NT2/D1 (cell line): ENCODE data around the gene HSF2.

Source experiments
- DNase-seq: peaks from one replicate; pipeline ENCODE4 v3.0.0-alpha.2; 2011; ENCODE audit warnings: low read depth, low spot score
- H3K27me3 ChIP-seq: 2 replicates; pipeline ENCODE4 v1.6.0; 2011; ENCODE audit warnings: mild to moderate bottlenecking; ENCODE audit not compliant: insufficient read length, insufficient read depth
- H3K36me3 ChIP-seq: 2 replicates; pipeline ENCODE4 v1.6.1; 2011; ENCODE audit warnings: mild to moderate bottlenecking, low read length, mixed read lengths; ENCODE audit not compliant: insufficient read depth, insufficient read length
- H3K4me1 ChIP-seq: 2 replicates; pipeline ENCODE4 v1.5.1; 2011; ENCODE audit not compliant: insufficient read depth, insufficient read length
- H3K4me3 ChIP-seq: 2 replicates; pipeline ENCODE4 v1.5.1; 2011; ENCODE audit warnings: low read depth; ENCODE audit not compliant: insufficient read length
- H3K9ac ChIP-seq: 2 replicates; pipeline ENCODE4 v1.6.0; 2011; ENCODE audit warnings: low read depth; ENCODE audit not compliant: insufficient read length
- H3K9me3 ChIP-seq: 2 replicates; pipeline ENCODE4 v1.5.1; 2011; ENCODE audit warnings: mild to moderate bottlenecking, low read length; ENCODE audit not compliant: insufficient read depth
- SUZ12 ChIP-seq: IDR thresholded peaks from 2 replicates; pipeline ENCODE4 v1.6.1; 2011; ENCODE audit not compliant: insufficient read length, insufficient read depth; ENCODE audit errors: extremely low read depth
- YY1 ChIP-seq: IDR thresholded peaks from 2 replicates; pipeline ENCODE4 v1.6.1; 2011; ENCODE audit not compliant: insufficient read length, insufficient read depth
- ZNF274 ChIP-seq: IDR thresholded peaks from 2 replicates; pipeline ENCODE4 v1.6.1; 2011; ENCODE audit warnings: mild to moderate bottlenecking, low read depth, low read length

The HSF2 gene

DNA sequence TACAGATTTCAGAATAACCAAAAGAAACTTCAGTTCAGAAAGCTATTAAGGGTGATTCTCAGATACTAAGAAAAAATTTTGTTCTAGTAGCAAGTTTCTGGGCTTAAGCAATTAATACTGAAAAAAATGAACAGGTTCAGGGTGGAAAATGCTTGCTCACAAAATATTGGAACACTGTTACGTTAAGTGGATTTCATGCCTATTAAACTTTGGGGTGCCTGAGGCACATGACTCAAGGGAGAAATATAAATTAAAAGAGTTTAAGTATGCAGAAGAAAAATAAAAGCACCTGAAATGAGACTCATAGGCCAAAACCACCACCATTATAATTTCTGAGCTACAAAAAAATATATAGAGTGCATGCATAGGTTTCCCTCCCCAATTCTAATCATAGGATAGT lies 32.3 kb upstream of the HSF2 start:
- no peak for DNase-seq
- no peak for TF ChIP-seq ZNF274
- no peak for TF ChIP-seq YY1
- no peak for TF ChIP-seq SUZ12
- no peaks in the 10 kb centered on the region for H3K9me3 ChIP-seq
- H3K36me3 ChIP-seq, result no peaks in the 10 kb centered on the region
- no peaks in the 10 kb centered on the region for H3K4me1 ChIP-seq
- H3K4me3 ChIP-seq, result no peak overlapping the region
- H3K9ac ChIP-seq, result no peak overlapping the region
- H3K27me3 ChIP-seq, result no peaks in the 10 kb centered on the region

GRCh38 chr6:122369536-122369935 lies 29.9 kb upstream of the HSF2 start:
- H3K36me3 ChIP-seq, result no peaks in the 10 kb centered on the region
- no peak for DNase-seq
- H3K9ac ChIP-seq, result no peak overlapping the region
- no peaks in the 10 kb centered on the region for H3K9me3 ChIP-seq
- H3K4me1 ChIP-seq, result no peaks in the 10 kb centered on the region
- TF ChIP-seq YY1, result no peak
- TF ChIP-seq ZNF274, result no peak
- TF ChIP-seq SUZ12, result no peak
- no peak overlapping the region for H3K4me3 ChIP-seq
- H3K27me3 ChIP-seq, result no peaks in the 10 kb centered on the region

DNA sequence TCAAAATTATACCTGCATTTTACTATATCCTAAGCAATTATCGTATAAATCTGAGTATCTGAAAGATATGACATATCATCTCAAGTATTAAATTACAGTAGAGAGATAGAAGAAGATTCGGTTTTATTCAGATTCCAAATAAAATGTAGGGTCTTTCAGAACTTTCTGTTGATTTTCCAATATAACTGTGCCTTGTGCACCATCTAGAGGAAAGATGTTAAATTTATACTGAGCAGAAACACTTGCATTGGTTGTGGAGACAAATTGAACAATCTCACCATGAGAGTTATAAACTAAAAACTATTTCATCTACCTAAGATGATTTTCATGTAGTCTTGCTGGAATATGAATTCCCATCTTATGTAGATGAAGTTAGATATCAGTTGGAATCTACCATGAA lies 26.8 kb upstream of the HSF2 start:
- H3K36me3 ChIP-seq, result no peaks in the 10 kb centered on the region
- no peak overlapping the region for H3K4me3 ChIP-seq
- H3K9ac ChIP-seq, result no peak overlapping the region
- DNase-seq, result no peak
- no peaks in the 10 kb centered on the region for H3K27me3 ChIP-seq
- TF ChIP-seq SUZ12 (no peak), ZNF274 (no peak), YY1 (no peak)
- no peaks in the 10 kb centered on the region for H3K4me1 ChIP-seq
- no peaks in the 10 kb centered on the region for H3K9me3 ChIP-seq

- no peaks in the 10 kb centered on the region for H3K9me3 ChIP-seq
- H3K36me3 ChIP-seq, result no peaks in the 10 kb centered on the region
- H3K4me1 ChIP-seq, result no peaks in the 10 kb centered on the region
- H3K9ac ChIP-seq, result no peak overlapping the region
- DNase-seq, result no peak
- no peak for TF ChIP-seq ZNF274
- TF ChIP-seq YY1, result no peak
- no peak for TF ChIP-seq SUZ12
- no peaks in the 10 kb centered on the region for H3K27me3 ChIP-seq
- H3K4me3 ChIP-seq, result no peak overlapping the region
Observed at GRCh38 chr6:122374307-122374706, 25.1 kb upstream of the HSF2 start.

DNA sequence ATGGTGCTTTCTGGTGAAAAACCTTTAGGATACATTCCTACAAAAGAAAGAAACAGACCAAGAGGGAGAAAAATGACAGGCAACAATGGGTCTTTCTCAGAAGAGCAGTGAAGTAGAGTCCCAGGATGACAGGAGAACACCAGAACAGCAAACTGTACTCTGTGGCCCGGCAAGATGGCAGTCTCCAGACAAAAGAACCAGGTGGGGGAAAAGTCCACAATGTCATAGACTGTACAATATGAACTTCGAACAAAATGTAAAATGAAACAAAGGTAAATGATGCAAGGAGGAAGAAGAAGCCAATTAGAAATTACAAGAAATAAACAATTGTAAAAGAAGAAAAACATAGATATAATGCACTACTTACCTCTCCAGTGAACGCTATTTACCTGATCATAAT lies 23.2 kb upstream of the HSF2 start:
- Histone ChIP-seq H3K4me1 (no peaks in the 10 kb centered on the region), H3K9me3 (no peaks in the 10 kb centered on the region), H3K4me3 (no peak overlapping the region), H3K27me3 (no peaks in the 10 kb centered on the region), H3K36me3 (no peaks in the 10 kb centered on the region), H3K9ac (no peak overlapping the region)
- no peak for DNase-seq
- no peak for TF ChIP-seq SUZ12
- TF ChIP-seq YY1, result no peak
- no peak for TF ChIP-seq ZNF274

DNA sequence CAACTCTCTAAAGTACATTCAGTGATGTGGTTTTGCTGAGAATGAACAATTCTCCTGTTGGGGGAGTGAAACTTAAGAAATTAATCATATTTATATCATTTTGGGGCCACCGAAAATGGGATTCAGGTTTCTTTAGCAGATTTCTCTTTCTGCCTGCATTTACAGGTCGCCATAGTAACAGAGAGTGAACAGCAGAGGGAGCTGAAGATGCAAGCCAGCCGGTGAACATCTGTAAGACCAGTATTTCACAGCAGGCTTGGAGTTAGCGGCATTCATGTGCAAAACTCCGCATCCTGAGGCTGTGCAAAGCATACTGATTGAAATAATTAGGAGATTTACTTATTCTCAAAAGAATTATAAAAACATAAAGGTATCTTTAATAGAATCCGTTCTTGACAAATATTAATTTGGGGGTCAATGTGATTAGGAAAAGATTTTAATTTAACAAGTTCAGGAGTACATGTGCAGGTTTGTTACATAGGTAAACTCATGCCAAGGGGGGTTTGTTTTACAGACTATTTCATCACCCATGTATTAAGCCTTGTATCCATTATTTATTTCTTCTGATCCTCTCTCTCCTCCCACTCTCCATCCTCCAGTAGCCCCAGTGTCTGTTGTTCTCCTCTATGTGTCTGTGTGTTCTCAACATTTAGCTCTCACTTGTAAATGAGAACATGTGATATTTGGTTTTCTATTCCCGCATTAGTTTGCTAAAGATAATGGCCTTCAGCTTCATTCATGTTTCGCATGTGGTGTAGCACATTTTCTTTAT lies 17.8 kb upstream of the HSF2 start:
- Histone ChIP-seq H3K9ac (no peak overlapping the region), H3K4me1 (no peaks in the 10 kb centered on the region), H3K27me3 (no peaks in the 10 kb centered on the region), H3K36me3 (no peaks in the 10 kb centered on the region), H3K4me3 (no peak overlapping the region), H3K9me3 (no peaks in the 10 kb centered on the region)
- TF ChIP-seq SUZ12, result no peak
- peak; percentile 49 for DNase-seq

DNA sequence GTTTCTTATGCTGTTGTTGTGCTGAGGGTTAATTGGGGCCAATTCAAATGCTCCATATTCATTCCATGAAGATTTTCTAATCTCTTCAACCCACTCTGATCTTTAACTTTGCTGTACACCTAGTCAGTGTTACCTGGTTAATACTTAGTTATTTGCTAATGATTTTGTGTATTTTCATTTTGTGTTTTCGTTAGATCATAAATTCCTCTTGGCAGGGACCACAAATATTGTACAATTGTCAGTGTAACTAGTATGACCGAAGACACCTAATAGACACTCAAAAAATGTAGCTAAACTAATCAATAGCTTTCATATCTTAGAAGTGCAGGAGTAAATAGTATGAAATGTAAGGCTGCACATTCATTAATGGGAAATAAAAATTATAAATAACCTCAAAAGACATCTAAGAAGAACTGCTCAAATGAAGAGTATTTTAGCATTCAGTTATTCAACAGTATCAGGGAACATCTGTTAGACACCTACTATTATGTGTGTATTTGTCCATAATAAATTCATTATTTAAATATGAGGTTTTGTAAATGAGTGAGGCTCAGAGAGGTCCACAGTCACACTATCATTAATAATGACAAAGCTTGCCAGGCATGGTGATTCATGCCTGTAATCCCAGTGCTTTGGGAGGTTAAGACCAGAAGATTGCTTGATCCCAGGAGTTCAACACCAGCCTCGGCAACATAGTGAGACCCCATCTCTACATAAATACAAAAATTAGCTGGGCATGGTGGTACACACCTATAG lies 13.4 kb upstream of the HSF2 start:
- Histone ChIP-seq H3K27me3 (peaks cover 34% of the 10 kb centered on the region), H3K4me3 (no peak overlapping the region), H3K4me1 (no peaks in the 10 kb centered on the region), H3K9me3 (no peaks in the 10 kb centered on the region), H3K9ac (no peak overlapping the region), H3K36me3 (no peaks in the 10 kb centered on the region)
- TF ChIP-seq ZNF274 (no peak), SUZ12 (no peak), YY1 (no peak)
- no peak for DNase-seq
